VCaP (cell line): Measurements from ENCODE around the gene DOK4.
A peak's percentile ranks its signal among the peaks of the same experiment; 100 is the strongest.

Experiments used
- H3K27ac ChIP-seq: fragments of 450-650 bp; 2 replicates; pipeline ENCODE4 v1.5.1; 2017
- TF ChIP-seq, protein P1 (sequence below): fragments of 450-650 bp; conservative IDR thresholded peaks from 2 replicates; pipeline ENCODE4 v1.5.1; 2017; ENCODE audit warnings: mild to moderate bottlenecking, moderate library complexity

Gene DOK4

DNA sequence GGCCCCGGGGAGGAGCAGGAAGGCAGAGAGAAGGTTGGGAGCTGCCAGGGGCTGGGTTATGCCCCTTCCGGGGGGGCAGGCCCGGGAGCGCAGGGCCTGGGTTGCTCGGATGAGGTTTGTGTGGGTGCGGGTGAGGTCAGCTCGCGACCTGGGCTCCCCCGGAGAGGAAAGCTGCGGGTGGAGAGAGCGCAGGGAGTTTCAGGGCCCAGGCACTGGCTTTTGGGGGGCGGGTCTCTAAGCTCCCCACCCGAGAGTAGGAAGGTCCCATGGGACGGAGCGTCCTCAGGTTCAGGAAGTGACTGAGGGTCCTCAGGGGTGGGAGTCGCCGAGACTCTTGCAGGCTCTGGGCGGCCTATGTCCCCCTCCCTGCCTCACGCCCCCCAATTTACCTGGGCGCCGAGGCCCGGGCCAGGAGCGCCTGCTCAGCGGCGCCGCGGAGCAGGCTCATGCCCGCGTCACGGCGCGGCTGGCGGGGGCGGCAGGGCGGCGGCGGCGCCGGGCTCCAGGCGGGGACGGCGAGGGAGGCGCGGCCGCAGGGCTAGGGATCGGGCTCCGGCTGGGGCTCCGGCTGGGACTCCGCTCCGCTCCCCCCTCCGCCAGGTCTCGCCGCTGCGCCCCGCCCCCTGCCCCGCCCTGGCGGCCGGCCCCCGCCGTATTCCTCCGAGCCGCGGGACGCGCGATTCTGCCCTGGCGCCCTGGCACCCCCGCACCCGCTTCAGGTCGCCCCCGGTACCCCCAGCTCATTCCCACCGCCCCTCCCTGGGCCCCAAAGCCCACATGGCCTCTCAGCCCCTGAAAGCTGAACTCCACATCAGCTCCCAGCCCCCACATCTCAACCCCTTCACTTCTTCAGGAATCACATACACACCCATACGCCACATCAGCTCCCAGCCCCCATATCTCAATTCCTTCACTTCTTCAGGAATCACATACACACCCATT, at the start of gene DOK4:
Gene DOK4, minus strand, starts transcription at position 578 of the 942 bp plus-strand sequence. CDS start 6,986 bp downstream, outside the sequence.
- no peak within 1 kb of the TSS for H3K27ac ChIP-seq
- TF ChIP-seq, protein P1, sequence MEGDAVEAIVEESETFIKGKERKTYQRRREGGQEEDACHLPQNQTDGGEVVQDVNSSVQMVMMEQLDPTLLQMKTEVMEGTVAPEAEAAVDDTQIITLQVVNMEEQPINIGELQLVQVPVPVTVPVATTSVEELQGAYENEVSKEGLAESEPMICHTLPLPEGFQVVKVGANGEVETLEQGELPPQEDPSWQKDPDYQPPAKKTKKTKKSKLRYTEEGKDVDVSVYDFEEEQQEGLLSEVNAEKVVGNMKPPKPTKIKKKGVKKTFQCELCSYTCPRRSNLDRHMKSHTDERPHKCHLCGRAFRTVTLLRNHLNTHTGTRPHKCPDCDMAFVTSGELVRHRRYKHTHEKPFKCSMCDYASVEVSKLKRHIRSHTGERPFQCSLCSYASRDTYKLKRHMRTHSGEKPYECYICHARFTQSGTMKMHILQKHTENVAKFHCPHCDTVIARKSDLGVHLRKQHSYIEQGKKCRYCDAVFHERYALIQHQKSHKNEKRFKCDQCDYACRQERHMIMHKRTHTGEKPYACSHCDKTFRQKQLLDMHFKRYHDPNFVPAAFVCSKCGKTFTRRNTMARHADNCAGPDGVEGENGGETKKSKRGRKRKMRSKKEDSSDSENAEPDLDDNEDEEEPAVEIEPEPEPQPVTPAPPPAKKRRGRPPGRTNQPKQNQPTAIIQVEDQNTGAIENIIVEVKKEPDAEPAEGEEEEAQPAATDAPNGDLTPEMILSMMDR: no peak

DNA sequence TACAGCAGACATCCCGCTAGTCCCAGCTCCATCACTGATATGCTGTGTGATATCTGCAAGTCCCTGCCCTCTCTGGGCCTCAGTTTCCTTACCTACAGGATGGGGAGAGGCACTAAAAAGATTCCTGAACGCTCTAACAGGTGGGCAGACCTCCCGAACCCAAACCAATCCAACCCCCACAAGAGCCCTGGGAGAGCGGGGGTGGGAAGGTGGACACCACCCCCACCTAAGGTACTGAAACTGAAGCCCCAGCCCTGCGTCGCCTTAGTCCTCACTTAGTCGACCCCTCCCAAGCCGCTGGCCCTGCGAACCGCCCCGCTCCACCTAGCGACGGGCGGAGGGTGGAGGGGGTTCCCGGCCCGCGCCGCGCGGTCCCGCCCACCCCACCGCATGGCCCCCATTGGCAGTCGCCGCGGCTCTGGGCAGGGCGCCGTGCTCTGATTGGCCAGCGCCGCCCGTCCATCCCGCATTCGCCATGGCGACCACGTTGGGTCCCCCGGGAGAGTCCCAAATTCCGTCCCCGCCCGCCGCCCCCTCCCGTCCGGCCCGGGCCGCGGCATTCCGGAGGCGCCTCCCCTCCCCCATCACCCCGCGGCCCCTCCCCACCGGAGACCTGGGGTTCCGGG, 49.5 kb upstream of the DOK4 start:
- TF ChIP-seq, protein P1: no peak
- H3K27ac ChIP-seq: peak overlapping the region; percentile 82; the same call in 1 of the 2 replicates

DNA sequence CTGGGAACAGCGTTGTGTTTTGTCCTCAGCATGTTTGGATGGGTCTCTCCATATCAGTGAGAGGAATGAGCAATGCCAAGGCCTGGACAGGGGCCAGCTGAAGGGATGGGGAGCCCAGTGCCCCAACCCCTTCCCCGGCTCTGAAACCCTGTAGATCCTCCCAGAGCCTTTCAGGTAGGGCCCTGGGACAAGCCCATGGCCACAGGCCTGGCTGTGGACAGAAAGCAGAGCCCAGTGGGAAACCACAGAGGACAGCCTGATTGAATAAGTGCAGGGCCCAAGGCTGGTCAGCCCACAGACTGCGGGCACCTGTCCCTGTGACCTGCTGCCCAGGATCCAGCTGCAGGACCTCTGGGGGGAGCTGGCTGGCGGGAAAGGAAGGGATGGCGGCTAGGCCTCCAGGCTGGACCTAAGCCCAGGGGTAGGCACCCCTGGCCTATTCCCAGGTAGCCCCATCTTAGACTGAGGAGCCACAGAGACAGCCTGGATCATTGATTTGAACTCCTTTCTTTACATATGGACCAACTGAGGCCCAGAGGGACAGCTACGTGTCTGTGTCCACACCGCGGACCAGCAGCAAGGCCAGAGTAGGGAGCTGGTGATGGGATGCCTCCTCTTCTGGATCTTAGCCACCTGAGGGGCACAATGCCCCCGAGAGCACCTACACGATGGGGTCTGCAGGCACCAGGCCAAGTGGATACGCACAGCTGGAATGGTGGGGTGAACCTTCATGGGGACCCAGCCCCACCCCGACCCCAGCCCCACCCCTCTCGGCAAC, 48.8 kb upstream of the DOK4 start:
- TF ChIP-seq, protein P1: no peak
- H3K27ac ChIP-seq: peak overlapping the region; percentile 82; the same call in 1 of the 2 replicates

DNA sequence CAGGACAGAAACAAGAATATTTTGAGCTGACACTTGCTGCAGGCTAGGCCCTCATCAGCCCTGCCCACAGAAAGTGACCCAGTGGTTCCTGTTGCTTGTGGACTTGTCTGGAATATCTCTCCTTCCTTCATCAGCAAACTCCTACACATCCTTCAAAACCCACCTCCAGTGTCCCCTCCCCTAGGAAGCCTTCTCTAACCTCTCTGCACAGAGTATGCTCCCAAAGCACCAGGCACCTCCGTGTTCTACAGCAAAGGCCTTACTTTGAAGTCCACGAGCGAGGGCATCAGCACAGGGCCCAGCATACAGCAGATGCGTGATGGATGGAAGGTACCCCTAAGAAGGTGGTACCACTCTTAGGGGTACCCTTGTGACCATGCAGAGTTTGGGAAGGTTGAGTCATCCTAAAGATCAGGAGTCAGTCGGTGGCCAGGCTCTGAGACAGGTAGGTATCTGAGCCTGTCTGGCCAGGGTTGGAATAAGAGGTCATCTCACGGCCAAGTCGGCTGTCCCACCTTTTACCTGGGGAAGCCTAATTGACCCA, 48.1 kb upstream of the DOK4 start:
- H3K27ac ChIP-seq: no peak overlapping the region
- TF ChIP-seq, protein P1: no peak

DNA sequence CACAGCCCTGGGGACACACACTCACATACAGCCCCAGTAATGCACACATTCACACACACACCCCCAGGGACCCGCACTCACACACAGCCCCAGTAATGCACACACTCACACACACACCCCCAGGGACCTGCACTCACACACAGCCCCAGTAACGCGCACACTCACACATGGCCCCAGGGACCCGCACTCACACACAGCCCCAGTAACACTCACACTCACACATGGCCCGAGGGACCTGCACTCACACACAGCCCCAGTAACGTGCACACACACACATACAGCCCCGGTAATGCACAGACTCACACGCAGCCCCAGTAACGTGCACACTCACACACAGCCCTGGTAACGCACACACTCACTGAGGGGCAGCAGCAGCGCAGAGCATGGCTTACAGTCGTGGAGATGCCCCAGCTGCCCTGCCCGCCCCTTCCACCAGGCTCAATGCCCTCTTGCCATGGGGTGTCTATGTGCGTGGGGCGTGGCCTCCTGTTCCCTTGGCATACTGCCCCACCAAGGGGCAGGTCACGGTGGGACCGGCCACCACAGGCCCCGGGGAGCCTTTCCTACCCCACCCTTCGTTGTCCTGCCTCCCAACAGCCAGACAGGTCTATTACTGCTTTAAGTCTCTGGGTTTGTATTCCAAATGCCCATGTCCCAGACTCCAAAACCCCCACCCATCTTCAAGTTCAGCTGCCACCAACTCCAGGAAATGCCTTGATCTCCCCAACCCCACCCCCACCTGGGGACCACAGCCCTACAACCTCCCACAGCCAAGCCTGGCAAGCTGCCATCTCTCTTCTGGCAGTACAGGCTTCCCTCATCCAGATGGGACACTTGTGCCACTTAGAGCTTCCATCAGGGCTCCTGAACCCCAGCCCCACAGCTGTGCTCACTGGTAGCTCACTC, 47.4 kb upstream of the DOK4 start:
- TF ChIP-seq, protein P1: no peak
- no peak overlapping the region for H3K27ac ChIP-seq

DNA sequence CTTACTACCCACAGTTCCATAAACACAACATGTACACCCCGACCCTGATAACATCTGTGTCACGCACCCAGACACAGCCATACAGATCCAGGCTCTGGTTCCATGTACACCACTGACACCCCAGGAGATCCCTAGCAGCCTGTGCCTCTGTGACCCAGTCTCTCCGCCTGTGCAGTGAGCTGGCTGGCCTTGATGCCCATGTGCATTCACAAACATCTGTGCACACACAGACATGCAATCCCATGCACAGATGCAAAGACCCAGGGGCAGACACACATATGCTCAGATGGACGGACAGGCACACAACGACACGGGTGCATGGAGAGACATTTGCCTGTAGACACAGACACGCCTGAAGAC, 46.0 kb upstream of the DOK4 start:
- TF ChIP-seq, protein P1: no peak
- no peak overlapping the region for H3K27ac ChIP-seq
